Measurements from ENCODE around the gene RAB21.

- TF ChIP-seq POLR2A (IDR thresholded peaks at IDR 0.05; ENCODE audit: low read length) (no peak), GATA1 (IDR thresholded peaks at IDR 0.05; ENCODE audit: low read depth, low read length) (no peak)
Measured at GRCh38 chr12:71721783-71722505, 32.7 kb upstream of the RAB21 start.

All from erythroblast (primary cell).